OCI-M1 (cell line): Measurements from ENCODE around the gene C19orf85.
A peak's percentile ranks its signal among the peaks of the same experiment; 100 is the strongest.
"Not testable (repeated sequence)": the region's sequence is repeated elsewhere in the genome, so short reads cannot be mapped to it uniquely, and the experiment has no call there.

Source experiments
- DNase-seq: peaks from one replicate; lab custom pipeline; 2025; lab: John Stamatoyannopoulos, UW

Gene C19orf85

GRCh38 chr19:55440411-55441105 is 24.0 kb downstream of the C19orf85 start:
- DNase-seq = peak; percentile 30

DNA sequence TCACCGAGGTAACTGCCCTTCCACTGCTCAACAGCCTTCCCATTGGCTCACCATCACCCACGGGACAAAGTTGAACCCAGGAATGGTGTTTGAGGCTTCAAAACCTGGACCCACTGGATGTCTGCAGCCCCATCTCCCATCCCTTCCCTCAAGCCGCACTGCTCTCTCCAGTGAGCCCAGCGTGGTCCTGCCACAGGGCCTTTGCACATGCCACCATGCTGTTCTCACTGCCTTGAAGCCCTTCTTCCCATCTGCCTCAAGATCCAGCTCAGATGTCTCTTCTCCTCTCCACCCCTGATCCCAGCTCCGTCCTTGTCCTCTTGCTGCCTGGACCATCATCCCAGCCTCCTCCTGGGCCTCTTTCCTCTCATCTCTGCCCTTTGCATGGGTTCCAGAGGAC is 25.5 kb downstream of the C19orf85 start:
- no peak for DNase-seq

DNA sequence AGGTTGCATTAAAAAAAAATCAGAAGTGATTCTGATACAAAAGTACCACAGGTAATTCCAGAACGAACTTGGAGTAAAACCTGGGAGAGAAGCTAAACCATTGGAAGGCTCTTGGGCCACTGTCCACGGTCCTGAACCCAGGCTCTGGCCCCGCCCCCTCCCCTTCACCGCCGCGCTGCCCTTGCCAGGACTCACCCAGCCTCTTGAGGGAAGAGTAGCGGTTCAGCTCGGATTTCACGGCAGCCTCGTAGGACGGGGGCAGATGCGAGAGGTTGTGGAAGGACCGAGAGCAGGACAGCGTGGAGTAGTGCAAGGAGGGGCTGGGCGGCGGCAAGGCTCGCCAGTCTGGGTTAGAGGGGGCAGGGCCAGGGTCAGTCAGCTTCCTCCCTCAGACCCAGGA is 27.1 kb downstream of the C19orf85 start:
- DNase-seq = peak; percentile 88

DNA sequence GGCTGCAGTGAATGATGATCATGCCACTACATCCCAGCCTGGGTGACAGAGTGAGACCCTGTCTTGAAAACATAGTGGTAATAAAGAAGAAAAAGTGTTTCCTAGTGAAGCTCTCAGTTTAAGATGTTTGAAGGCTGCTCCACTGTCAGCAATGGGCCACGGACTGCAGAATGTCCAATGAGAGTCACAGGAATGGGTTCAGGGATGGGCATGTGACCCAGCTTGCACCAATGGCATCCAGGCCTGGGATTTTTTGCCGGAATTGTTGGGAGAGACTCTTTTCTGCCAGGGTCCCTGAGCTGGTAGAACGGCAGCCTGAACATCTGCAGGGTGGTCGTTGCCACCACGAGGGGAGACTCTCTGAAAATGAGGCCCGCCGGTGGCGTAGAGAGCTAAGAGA is 27.7 kb downstream of the C19orf85 start:
- DNase-seq = no peak

GRCh38 chr19:55435020-55435419 is 29.5 kb downstream of the C19orf85 start:
- no peak for DNase-seq

GRCh38 chr19:55434356-55434919 is 30.1 kb downstream of the C19orf85 start:
- no peak for DNase-seq

DNA sequence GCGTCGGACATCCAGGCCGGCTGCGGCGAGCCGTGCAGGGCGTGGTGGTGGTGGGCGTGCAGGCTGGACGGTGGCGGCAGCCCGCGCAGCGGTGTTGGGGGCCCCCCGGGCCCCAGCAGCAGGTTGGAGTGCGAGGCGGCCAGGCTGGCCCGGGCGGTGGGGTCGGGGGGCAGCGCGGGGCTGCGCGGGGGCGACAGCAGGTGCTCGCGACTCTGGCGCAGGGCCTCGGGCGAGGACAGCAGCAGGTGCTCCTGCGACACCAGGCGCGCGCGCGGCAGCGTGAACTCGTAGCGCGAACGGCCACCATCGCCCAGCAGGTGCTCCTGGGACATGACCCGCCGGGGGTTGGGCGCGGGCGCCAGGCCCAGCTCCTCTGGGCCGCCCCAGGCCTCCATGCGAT is 31.3 kb downstream of the C19orf85 start:
- DNase-seq = no peak

GRCh38 chr19:55432241-55432959 is 32.2 kb downstream of the C19orf85 start:
- no peak for DNase-seq

DNA sequence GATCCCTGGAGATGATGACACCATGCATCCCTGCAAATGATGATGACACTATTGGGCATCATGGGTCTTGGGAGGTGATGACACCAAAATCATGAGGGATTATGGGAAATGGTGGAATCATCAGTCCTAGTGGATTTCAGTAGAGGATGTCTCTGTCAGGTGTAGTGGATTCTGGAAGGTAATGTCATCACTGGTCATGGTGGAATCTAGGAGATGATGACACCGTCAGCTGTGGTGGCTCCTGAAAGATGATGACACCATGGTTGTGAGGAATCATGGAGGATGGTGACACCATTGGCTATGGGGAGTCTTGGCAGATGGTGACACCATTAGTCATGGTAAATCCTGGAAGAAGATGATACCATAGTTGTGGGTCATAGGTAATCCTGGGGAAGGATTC is 33.4 kb downstream of the C19orf85 start:
- DNase-seq = no peak

DNA sequence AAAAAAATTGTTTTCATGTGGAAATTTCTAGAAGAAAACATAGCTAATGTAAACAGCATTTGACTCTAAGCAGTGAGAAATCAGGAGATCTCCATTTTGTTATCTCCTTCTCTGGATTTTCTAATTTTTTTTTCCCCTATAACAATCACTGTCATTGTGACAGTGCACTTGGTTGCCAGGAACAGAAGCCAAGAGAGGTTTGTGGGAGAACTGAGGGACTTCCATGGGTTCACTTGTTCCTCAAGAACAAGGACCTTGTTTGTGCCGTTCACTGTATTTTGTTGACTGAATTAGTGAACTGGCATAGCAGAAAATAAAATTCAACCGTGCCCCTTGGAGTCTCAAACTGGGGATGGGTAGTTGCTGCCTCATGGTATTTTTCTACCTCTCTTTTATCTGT is 38.5 kb downstream of the C19orf85 start:
- no peak for DNase-seq

GRCh38 chr19:55424518-55424917 is 40.0 kb downstream of the C19orf85 start:
- no peak for DNase-seq

DNA sequence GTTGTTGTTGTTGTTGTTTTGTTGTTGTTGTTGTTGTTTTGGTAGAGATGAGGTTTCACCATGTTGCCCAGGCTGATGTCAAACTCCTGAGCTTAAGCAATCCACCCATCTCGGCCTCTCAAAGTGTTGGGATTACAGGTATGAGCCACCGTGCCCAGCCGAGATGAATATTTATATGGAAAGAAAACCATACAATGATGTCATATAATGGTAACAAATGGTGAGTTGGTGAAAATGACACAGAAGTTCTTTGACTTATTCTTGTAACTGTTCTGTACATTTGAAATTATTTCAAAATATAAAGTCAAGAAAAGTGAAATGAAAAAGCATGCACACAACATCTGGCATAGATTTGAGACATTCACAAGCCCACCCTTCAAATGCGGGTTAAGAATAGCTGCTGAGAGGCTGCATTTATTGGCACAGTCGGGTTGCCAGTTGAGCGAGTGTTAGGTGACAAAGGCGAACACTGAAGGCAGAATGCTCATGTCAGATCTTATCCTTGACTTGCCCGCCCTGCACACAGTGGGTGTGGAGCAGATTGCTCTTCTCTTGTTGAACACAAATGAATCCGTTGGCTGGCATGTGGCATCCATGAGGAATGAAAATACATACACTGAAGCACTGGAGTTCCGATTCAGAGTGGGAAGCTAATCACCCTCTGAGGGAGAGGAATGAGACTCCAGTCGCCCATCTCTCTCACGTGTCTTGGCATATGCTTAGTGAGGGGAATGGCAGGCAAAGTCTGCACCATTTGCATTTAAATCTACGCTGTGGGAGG is 41.1 kb downstream of the C19orf85 start:
- DNase-seq = no peak

GRCh38 chr19:55421281-55421680 is 43.3 kb downstream of the C19orf85 start:
- not testable (repeated sequence) for DNase-seq

- DNase-seq = no peak
Observed at GRCh38 chr19:55419624-55420236, 44.8 kb downstream of the C19orf85 start.

- no peak for DNase-seq
Observed at GRCh38 chr19:55419103-55419502, 45.4 kb downstream of the C19orf85 start.

DNA sequence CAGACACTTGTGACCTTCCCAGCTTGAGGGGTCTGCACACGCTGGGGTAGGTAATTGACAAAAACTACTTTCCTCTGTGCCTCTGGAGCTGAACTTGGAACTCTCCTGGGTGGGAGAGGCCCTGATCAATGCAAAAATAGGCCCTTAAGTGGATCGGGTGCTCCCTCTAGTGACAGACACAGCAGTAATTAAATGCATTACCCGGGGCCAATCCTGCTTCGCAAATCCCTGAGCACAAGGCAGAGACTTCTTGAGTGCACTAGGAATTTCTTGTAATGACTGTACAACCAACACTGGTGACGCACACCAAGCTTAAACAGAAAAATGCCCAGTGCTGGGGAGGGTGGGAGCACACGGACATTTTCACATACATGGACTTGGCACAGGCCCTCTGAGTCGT is 46.4 kb downstream of the C19orf85 start:
- DNase-seq = peak; percentile 86
